UCSD-AML1 (cell line): ENCODE results near the gene FAM98B.

ENCODE experiments used
- DNase-seq: peaks from one replicate; lab custom pipeline; 2025; ENCODE audit not compliant: unreplicated experiment; lab: John Stamatoyannopoulos, UW

FAM98B gene

DNA sequence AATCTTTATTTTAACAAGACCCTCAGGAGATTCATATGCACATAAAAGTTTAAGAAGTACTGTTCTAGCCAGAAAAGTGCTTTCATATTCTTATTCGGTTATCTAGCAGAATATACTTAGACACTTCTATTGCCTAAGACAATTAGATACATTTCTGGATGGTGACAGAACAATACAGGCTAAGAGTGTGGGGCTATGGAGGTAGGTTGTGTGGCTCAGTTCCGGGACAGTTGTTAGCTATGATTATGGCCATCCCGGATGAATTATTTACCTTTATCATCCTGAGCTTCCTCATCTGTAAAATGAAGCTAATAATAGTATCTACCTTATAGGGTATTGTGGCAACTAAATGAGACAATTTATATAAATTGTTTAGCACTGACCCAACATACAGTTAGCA is 6.6 kb downstream of the FAM98B start:
- DNase-seq, result no peak

DNA sequence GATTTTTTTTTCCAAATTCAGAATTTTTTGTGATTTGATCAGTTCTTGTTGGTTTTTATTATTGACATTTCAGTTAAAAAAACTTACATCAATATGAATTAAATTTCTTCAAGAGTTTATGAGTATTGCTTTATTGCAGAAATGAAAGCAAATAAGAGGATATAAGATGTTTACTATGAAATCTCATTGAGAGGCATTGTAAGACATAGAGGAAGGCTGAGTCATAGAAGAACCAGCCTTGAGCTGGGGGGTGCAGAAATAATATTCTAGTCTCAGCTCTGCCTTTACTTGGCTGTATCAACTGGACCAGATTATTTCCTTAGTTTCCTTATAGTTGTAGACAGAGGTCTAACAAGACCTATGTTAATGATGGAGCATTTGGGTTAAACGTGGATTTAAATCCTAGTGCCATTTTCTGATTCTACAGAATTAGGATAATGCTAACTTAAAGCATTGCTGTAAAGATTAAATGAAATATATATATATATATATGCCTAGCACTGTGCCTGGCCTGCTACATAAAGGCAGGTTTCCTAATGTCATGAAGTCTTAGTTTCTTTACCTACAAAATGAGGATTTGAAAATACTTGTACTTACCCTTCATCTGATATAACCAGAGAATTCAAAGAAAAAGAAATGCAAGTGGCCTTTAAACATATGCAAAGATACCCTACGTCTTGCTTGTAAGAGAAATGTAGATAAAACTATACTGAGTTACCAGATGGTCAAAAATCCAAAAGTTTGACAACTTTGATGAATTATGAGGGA is 7.3 kb downstream of the FAM98B start:
- DNase-seq, result no peak

DNA sequence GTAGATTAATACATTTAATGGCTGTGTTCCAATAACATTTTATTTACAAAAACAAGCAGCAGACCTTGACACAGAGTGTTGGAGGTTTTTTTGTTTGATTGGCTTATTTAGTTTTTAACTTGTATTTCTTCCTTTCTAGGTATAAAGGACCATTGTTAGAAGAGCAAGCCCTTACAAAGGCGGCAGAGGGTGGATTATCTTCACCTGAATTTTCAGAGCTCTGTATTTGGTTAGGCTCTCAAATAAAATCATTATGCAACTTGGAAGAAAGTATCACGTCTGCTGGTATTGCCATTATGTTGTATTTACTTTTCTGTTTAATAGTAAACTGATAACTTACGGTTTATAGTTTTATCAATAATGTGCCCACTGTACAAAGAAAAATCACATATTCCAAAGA is 10.0 kb downstream of the FAM98B start:
- no peak for DNase-seq

DNA sequence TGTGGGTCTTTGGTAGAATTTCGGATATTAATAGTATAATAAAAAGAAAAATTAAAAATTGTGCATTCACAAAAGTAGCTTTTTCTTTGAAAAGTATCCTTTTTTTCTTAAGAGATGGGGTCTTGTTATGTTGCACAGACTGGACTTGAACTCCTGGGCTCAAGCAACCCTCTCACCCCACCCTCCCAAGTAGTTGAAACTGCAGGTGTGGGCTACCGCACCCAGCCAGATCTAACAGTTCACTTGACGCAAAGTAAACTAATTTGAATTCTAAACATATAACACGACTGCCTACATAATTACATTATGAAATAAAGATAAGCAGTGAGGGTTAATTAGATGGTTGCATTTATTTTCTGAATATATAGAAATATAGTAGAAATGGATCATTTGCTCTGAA is 10.7 kb downstream of the FAM98B start:
- DNase-seq, result no peak

DNA sequence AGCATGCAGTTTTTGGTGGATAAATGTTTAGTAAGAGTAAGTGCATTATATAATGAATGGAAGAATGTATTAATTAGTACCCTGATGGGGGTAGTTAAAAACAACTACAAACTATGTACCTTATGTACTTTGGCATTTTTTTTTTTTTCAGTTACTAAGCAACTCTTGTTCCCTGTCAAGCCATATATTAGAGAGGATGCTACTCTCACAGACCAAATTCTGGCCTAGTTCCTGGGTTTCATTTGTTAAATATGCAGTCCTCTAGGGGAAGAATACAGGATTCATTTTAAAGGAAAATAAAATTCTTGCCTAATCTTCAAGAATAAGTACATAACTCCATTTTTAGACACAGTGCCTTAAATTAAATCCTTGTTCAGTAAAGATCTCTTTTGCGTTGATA is 16.9 kb downstream of the FAM98B start:
- DNase-seq, result no peak

DNA sequence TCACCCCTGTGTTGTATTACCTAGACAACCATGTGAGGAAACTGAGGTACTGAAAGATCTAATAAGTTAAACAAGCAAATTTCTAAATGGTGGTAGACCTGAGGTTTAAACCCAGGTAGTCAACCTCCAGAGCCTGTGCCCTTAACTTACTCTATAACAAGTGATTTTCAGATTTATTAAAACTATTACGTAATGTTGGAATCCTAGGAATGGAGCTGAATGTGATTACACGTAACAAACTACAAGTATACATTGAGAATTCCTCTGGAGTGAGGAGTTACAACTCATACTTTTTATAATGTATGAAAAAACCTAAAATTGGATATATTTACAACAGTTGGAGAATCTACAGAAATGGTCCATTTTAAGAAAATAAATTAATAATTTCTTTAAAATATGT is 18.0 kb downstream of the FAM98B start:
- no peak for DNase-seq

DNA sequence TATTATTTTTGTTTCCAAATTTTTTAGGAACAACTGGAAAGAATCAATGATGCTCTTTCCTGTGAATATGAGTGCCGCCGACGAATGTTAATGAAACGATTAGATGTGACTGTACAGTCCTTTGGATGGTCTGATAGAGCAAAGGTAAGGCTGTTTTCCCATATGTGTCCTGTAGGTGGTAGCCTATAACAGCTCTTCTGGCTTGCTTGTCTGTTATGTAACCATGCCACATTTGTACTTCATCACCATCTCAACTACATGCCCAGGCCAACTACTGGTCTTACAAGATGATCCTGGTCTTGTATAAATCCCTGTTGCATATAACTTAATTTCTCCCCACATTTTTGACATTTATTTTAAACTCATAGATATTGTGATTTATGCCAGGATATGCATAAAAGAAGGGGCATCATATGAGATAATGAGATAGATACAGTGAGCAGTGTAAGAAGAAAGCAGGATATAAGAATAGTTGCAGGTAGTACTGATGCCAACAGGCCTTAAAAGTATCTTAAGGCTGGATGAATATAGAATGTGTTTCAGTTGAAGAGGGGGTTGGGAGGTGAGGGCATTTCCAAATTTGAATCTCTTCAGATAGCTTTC is 20.3 kb downstream of the FAM98B start:
- DNase-seq, result no peak

DNA sequence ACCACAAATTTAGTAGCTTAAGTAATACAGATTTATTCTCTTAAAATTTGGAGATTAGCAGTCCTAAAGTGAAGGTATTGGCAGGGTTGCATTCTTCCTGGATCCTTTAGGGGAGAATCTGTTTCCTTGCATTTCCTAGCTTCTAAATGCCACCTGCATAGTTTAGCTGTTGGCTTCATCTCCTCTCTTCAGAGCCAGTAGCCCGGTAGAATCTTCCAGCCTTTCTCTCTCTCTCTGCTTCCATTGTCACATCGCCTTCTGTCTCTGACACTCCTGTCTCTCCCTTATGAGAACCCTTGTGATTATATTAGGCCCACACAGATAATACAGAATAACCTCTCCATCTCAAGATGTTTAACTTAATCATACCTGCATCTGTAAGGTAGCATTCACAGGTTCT is 21.4 kb downstream of the FAM98B start:
- DNase-seq, result no peak

DNA sequence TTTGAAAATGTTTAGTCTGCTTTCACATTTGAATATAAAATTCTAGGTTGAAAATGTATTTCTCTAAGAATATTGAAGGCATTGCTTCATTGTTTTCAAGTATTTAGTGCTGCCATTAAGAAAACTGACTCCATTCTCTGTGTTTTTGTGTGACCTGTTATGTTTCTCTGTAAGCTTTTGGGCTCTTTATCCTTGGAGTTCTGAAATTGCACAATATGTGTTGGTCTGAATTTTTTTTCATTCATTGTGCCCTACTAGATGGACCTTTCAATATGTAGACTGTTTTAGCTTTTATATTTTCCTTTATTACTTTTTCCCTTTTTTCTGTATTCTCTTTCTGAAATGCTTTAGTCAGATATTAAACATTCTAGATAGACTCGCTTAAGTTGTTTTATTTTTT is 22.2 kb downstream of the FAM98B start:
- DNase-seq, result no peak

DNA sequence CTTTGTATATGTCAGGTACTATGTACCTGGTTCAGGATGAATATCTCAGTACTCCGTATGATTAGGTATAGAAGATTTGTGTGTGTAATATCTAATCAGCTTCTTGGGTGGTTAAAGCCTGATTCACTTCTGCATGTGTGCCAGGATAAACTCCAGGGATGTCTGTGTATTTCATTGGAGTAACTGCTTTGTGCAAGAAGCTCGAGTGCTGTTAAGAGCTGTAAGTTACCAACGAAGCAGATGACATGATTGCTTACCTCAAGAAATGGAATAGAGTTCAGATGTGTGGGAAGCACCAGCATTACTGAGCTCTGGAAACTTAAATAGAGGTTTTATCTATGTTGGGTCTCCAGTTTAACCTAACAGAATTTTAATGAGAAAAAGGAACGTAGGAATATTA is 23.7 kb downstream of the FAM98B start:
- DNase-seq, result no peak

DNA sequence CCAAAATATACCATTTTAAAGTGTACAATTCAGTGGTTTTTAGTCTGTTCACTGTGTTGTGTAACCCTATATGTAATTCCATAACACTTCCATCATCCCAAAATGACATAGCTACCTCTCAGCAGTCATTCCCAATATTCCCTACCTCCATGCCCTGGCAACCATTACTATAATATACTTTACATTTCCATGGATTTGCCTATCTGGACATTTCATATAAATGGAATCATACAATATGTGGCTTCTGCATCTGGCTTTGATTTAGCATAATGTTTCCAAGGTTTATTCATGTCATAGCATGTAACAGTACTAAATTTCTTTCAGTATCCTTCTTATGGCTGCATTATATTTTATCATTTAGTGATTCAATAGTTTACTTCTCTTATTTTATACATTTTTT is 25.3 kb downstream of the FAM98B start:
- DNase-seq, result no peak

DNA sequence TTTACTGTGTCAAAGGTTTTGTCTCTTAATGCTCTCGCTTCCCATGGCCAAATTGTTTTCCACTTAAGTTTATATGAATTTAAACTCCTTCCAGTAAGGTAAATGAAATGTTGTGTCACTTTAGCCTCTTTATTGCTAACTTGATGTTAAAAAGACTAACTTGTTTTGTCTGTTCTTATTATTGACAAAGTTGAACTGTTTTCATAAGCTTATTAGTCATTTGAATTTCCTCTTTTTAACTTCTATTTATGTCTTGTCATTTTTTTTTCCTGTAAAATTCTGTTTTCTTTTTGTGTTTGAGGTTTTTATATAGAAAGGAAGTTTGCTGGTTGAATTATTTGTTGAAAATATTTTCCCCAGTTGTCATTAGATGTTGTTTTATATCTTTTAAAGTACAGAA is 25.8 kb downstream of the FAM98B start:
- DNase-seq, result no peak

DNA sequence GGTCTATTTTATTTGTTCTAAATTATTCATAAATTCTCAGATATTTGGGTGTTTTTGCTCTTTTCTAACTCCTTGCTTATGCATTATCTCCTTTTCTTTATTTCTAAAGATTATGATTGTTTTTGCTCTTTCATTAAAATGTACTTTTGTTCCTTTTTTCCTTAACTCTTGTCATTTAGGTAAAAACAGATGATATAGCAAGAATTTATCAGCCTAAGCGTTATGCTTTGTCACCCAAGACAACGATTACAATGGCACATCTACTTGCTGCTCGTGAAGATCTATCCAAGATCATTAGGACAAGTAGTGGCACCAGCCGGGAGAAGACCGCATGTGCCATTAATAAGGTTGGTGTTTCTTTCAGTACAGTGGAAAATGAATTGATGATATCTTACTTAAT is 27.2 kb downstream of the FAM98B start:
- DNase-seq, result no peak

DNA sequence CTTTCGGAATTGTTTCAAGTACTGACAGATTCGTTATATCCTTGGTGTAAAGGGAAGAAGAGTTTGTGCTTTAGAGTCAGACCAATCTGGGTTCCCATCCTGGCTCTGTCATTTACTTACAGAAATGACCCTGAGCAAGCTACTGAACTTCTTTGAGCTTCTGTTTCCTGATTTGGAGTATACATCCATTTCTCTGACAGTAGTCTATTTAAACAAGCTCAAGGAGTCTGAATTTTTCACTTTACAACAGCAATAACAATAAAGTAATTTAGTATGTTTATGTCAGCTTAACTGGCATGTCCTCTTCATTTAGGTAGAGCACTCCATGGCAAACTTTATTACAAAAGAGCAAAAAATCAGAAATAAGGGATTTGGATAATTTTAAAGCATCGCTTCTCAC is 27.8 kb downstream of the FAM98B start:
- no peak for DNase-seq

DNA sequence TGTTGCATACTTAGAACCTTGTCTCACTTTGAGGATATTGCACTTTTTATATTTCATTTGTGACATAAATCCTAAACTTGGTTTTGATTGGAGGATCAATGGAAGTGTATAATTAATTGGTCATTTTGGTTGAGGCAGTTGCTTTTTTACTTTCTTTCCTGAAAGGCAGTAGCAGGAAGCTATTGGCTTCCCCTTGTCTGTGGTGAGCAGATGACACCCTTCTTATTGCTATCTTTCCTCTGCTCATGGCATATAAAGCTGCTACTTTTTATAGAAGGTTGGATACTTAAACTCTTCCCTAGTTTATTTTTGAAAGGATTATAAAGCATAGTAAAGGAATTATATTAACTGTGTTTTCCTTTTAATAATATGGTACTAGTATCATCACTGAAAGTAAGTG is 28.6 kb downstream of the FAM98B start:
- no peak for DNase-seq

DNA sequence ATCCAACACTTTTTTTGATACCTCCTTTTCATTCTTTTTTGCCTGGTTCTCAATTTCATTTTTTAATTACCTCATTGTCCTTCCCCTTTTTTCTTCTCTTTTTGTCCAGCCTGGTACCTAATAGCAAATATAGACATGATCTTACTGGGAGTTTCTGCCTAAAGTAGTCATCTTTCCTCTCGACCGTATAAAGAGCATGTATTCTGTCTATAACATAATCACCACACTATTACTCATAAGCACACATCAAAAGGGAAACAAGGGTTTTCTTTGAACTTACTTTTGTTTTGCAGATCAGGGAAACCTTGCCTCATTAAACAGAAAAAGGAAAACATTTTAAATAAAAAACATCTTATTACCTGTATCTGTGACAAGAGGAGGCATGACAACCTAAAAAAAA is 33.0 kb downstream of the FAM98B start:
- DNase-seq, result no peak

DNA sequence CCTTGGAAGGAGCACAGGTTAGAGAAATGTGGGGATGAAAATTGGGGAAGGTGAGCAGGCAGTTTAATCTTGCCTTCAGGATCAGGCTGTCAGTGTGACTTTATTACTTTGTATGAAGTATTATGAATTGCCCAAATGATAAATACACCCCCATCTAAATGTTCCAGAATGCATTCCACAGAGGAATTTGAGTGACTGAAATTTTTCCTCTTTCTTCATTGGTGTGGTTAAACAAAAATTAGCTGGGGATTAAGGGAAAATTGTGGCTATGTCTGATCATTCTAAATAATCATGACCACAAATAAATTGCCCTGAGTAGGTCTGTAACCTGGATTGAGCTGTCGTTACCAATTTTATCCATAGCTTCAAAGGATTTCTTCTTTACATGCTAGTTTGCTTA is 33.5 kb downstream of the FAM98B start:
- no peak for DNase-seq

DNA sequence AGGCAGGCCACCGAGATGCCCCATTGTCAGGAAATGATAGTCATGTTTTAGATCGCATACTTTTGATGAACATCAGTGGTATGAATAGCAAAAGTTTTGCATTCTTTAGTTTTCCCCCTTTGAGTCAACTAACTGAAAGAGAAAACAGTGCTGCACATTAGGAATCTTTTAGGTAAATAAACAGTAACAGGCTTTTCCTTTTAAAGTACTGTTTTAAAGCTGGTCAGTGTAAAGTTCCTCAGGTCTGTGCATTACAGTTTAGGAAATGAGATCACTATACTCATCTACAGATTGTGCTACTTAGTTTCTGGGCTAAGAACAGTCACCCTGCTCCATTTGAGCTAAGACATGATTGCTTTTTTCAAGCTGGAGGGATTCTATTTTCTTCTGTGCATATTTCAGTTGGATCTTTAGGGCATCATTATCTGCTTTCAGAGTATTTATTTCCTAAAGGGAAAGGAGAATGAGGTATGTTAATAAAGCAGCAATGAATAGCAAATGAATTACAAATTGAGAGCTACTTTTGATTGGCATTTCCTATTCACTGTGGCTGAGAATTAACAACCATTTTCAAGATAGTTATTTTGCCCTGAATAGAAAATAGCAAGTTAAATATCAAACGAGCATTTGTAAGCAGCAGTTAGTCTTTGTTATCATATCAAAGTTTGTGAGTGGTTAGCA is 36.5 kb downstream of the FAM98B start:
- DNase-seq, result no peak

DNA sequence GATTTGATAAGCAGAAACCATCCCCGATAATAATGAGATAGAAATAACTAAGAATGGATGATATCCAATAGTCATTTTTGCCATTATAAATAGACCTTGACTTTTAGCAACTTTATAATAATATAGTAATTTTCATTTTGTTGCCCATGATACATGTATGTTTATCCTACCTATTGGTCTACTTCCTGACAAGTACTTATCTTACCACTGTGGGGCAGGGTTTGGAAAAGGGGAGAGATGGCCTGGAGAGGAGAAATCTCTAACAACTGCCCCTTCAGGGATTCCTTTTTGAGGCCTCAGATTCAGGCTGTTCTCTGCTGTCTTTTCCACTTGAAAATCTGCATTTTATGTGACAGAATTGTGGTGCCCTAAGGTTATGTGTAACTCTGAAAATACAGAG is 42.2 kb downstream of the FAM98B start:
- DNase-seq, result no peak

DNA sequence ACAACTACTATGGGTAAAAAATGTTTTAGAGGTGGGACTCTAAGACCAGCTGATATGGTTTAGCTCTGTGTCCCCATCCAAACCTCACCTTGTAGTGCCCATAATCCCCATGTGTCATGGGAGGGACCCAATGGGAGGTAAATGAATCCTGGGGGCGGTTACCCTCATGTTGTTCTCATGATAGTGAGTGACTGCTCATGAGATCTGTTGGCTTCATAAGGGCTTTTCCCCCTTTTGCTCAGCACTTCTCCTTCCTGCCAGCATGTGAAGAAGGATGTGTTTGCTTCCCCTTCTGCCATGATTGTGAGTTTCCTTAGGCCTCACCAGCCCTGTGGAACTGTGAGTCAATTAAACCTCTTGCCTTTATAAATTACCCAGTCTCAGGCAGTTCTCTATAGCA is 45.7 kb downstream of the FAM98B start:
- no peak for DNase-seq

DNA sequence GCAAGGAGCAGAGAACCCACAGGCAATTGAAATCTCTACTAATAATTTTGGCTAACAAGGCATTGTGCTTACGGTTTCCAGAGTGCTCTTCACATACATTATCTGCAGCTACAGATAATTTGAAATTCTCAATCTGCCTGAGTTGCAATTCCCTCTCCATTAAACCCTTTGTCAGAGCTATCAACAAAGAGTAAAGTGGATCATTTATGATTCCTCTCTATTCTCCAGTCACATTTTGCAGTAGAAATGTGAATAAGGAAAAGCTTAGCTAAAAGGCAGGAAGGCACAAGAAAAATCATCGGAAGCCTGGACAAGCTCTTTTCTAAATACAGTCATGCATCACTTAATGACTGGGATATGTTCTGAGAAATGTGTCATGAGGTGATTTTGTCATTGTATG is 49.6 kb downstream of the FAM98B start:
- no peak for DNase-seq

DNA sequence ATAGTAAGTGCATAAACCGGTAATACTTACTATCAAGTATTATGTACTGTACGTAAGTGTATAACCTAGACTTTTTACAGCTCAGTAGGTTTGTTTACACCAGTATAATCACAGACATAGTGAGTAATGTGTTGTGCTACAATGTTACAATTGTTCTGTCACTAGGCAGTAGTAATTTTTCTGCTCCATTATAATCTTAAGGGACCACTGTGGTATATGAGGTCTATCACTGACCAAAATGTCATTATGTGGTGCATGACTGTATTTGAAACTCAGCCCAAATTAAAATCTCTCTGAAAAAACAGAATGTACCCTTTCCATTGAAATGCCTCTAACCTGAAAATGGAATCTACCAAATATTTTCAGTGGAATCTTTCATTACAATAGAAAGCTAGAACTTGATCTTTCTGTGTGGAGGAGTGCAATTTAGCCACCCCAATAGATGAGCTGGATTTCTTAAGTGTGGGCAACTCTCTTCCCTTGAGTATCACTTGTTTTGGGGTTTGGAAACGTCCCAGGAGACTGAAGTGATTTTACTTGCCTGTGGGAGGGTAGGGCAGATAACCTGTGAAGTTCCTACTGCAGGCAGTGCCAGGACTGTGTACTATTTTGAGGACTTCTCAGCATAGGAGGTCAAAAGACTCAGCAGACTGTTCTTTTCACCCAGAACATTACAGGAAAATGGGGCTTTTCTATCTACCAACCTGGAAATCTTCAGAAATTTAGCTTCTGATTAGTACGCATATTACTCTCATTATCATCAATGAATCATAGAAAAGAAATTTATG is 50.9 kb downstream of the FAM98B start:
- no peak for DNase-seq
